Effector memory CD8-positive, alpha-beta T cell (primary cell): Measurements from ENCODE around the gene RBFOX2.
"Not testable (repeated sequence)": the region's sequence is repeated elsewhere in the genome, so short reads cannot be mapped to it uniquely, and the experiment has no call there.

Experiments used
- ATAC-seq: fragments of 150-1000 bp; cut with Tn5 transposase; replicated peaks from 2 replicates; pipeline ENCODE4 v1.10.0; 2021; ENCODE audit warnings: mild to moderate bottlenecking, moderate library complexity
- DNase-seq, 3 experiments: peaks; one replicate each; pipeline ENCODE4 v3.0.0; 2021
- H3K27ac Mint-ChIP-seq, 2 donors: one replicate each; pipeline ENCODE4 v1.8.0; 2022; ENCODE audit warnings: mild to moderate bottlenecking in 2 of 2, mixed read lengths in 2 of 2, moderate library complexity in 2 of 2
- H3K27me3 Mint-ChIP-seq, 2 donors: one replicate each; pipeline ENCODE4 v1.8.0; 2022; ENCODE audit warnings: mixed read lengths in 2 of 2
- H3K36me3 Mint-ChIP-seq: one replicate; pipeline ENCODE4 v1.8.0; 2022; ENCODE audit warnings: mild to moderate bottlenecking, moderate library complexity, mixed read lengths; ENCODE audit not compliant: insufficient read depth
- H3K4me1 Mint-ChIP-seq, 2 donors: one replicate each; pipeline ENCODE4 v1.8.0; 2022; ENCODE audit warnings: low read depth in 2 of 2, mixed read lengths in 2 of 2
- H3K4me3 Mint-ChIP-seq, 2 donors: one replicate each; pipeline ENCODE4 v1.8.0; 2022; ENCODE audit warnings: mild to moderate bottlenecking in 2 of 2, mixed read lengths in 2 of 2, moderate library complexity in 2 of 2
- H3K9me3 Mint-ChIP-seq, 2 donors: one replicate each; pipeline ENCODE4 v1.8.0; 2022; ENCODE audit warnings: mixed read lengths in 2 of 2

RBFOX2 gene

GRCh38 chr22:35835998-35836691 lies 192.5 kb downstream of the RBFOX2 start:
- DNase-seq, result no peak
- Mint-ChIP-seq H3K9me3 (no peaks in the 10 kb centered on the region), H3K4me3 (peak overlapping the region in 1 of 2 donors; percentile 26), H3K27me3 (peaks cover 16 to 17% of the 10 kb centered on the region in 2 donors), H3K4me1 (peaks cover 1 to 4% of the 10 kb centered on the region in 2 donors), H3K27ac (peak overlapping the region in 1 of 2 donors; percentile 7), H3K36me3 (no peaks in the 10 kb centered on the region)
- no peak for ATAC-seq

GRCh38 chr22:35835267-35835997 lies 193.2 kb downstream of the RBFOX2 start:
- no peaks in the 10 kb centered on the region for H3K9me3 Mint-ChIP-seq
- no peak for ATAC-seq
- peak overlapping the region in 1 of 2 donors; percentile 7 for H3K27ac Mint-ChIP-seq
- H3K27me3 Mint-ChIP-seq, result peaks cover 16 to 17% of the 10 kb centered on the region in 2 donors
- H3K4me3 Mint-ChIP-seq, result peak overlapping the region in 1 of 2 donors; percentile 26
- H3K36me3 Mint-ChIP-seq, result no peaks in the 10 kb centered on the region
- DNase-seq, result no peak
- H3K4me1 Mint-ChIP-seq, result peaks cover 1 to 4% of the 10 kb centered on the region in 2 donors

GRCh38 chr22:35834061-35834460 lies 194.6 kb downstream of the RBFOX2 start:
- DNase-seq (no peak), ATAC-seq (no peak)
- no peaks in the 10 kb centered on the region for H3K9me3 Mint-ChIP-seq
- H3K4me3 Mint-ChIP-seq, result no peak overlapping the region
- H3K27me3 Mint-ChIP-seq, result peaks cover 4 to 9% of the 10 kb centered on the region in 2 donors
- no peaks in the 10 kb centered on the region for H3K36me3 Mint-ChIP-seq
- no peak overlapping the region for H3K27ac Mint-ChIP-seq
- H3K4me1 Mint-ChIP-seq, result peaks cover 0 to 1% of the 10 kb centered on the region in 2 donors

GRCh38 chr22:35830305-35830704 lies 198.3 kb downstream of the RBFOX2 start:
- DNase-seq, result no peak
- no peaks in the 10 kb centered on the region for H3K4me1 Mint-ChIP-seq
- no peak for ATAC-seq
- H3K9me3 Mint-ChIP-seq, result no peaks in the 10 kb centered on the region
- H3K27ac Mint-ChIP-seq, result no peak overlapping the region
- H3K4me3 Mint-ChIP-seq, result no peak overlapping the region
- H3K27me3 Mint-ChIP-seq, result peaks cover 0 to 4% of the 10 kb centered on the region in 2 donors
- H3K36me3 Mint-ChIP-seq, result no peaks in the 10 kb centered on the region

- Mint-ChIP-seq H3K4me1 (no peaks in the 10 kb centered on the region), H3K9me3 (no peaks in the 10 kb centered on the region), H3K27me3 (peaks cover 16 to 17% of the 10 kb centered on the region in 2 donors), H3K36me3 (no peaks in the 10 kb centered on the region), H3K27ac (no peak overlapping the region), H3K4me3 (no peak overlapping the region)
- ATAC-seq, result no peak
- DNase-seq, result no peak
Observed at GRCh38 chr22:35824256-35824655, 204.4 kb downstream of the RBFOX2 start.

- Mint-ChIP-seq H3K27me3 (peaks cover 16 to 17% of the 10 kb centered on the region in 2 donors), H3K36me3 (no peaks in the 10 kb centered on the region), H3K4me3 (no peak overlapping the region), H3K9me3 (no peaks in the 10 kb centered on the region), H3K27ac (no peak overlapping the region), H3K4me1 (no peaks in the 10 kb centered on the region)
- no peak for DNase-seq
- no peak for ATAC-seq
Observed at GRCh38 chr22:35821654-35822053, 207.0 kb downstream of the RBFOX2 start.

GRCh38 chr22:35819421-35819820 lies 209.2 kb downstream of the RBFOX2 start:
- Mint-ChIP-seq H3K27ac (no peak overlapping the region), H3K4me3 (no peak overlapping the region), H3K27me3 (peaks cover 15 to 17% of the 10 kb centered on the region in 2 donors), H3K9me3 (no peaks in the 10 kb centered on the region), H3K4me1 (no peaks in the 10 kb centered on the region), H3K36me3 (no peaks in the 10 kb centered on the region)
- no peak for DNase-seq
- no peak for ATAC-seq

- Mint-ChIP-seq H3K27ac (no peak overlapping the region), H3K9me3 (no peaks in the 10 kb centered on the region), H3K4me3 (no peak overlapping the region), H3K36me3 (no peaks in the 10 kb centered on the region), H3K27me3 (peaks cover 10 to 11% of the 10 kb centered on the region in 2 donors), H3K4me1 (no peaks in the 10 kb centered on the region)
- DNase-seq (no peak), ATAC-seq (no peak)
Observed at GRCh38 chr22:35818897-35819296, 209.7 kb downstream of the RBFOX2 start.

GRCh38 chr22:35812600-35812999 lies 216.0 kb downstream of the RBFOX2 start:
- no peak overlapping the region for H3K4me3 Mint-ChIP-seq
- H3K27me3 Mint-ChIP-seq, result peaks cover 6 to 7% of the 10 kb centered on the region in 2 donors
- H3K27ac Mint-ChIP-seq, result no peak overlapping the region
- H3K4me1 Mint-ChIP-seq, result no peaks in the 10 kb centered on the region
- DNase-seq (no peak), ATAC-seq (no peak)
- no peaks in the 10 kb centered on the region for H3K9me3 Mint-ChIP-seq
- no peaks in the 10 kb centered on the region for H3K36me3 Mint-ChIP-seq

- Mint-ChIP-seq H3K4me3 (no peak overlapping the region), H3K36me3 (peaks cover 2% of the 10 kb centered on the region), H3K9me3 (no peaks in the 10 kb centered on the region), H3K4me1 (no peaks in the 10 kb centered on the region), H3K27ac (no peak overlapping the region), H3K27me3 (peaks cover 6 to 7% of the 10 kb centered on the region in 2 donors)
- no peak for DNase-seq
- no peak for ATAC-seq
Observed at GRCh38 chr22:35811670-35812069, 217.0 kb downstream of the RBFOX2 start.

- peaks cover 2% of the 10 kb centered on the region for H3K36me3 Mint-ChIP-seq
- H3K4me3 Mint-ChIP-seq, result no peak overlapping the region
- no peaks in the 10 kb centered on the region for H3K4me1 Mint-ChIP-seq
- H3K27me3 Mint-ChIP-seq, result peaks cover 7 to 11% of the 10 kb centered on the region in 2 donors
- no peak for ATAC-seq
- H3K27ac Mint-ChIP-seq, result no peak overlapping the region
- no peaks in the 10 kb centered on the region for H3K9me3 Mint-ChIP-seq
- no peak for DNase-seq
Observed at GRCh38 chr22:35809816-35810215, 218.8 kb downstream of the RBFOX2 start.

- ATAC-seq, result no peak
- H3K9me3 Mint-ChIP-seq, result no peaks in the 10 kb centered on the region
- no peak for DNase-seq
- H3K4me3 Mint-ChIP-seq, result no peak overlapping the region
- H3K27ac Mint-ChIP-seq, result no peak overlapping the region
- H3K36me3 Mint-ChIP-seq, result peaks cover 2% of the 10 kb centered on the region
- H3K27me3 Mint-ChIP-seq, result peaks cover 7 to 11% of the 10 kb centered on the region in 2 donors
- H3K4me1 Mint-ChIP-seq, result no peaks in the 10 kb centered on the region
Observed at GRCh38 chr22:35808377-35808776, 220.2 kb downstream of the RBFOX2 start.

- H3K4me3 Mint-ChIP-seq, H3K4me1 Mint-ChIP-seq, H3K27ac Mint-ChIP-seq, H3K36me3 Mint-ChIP-seq, H3K9me3 Mint-ChIP-seq, ATAC-seq, DNase-seq: not testable (repeated sequence)
- peaks cover 16 to 19% of the 10 kb centered on the region in 2 donors for H3K27me3 Mint-ChIP-seq
Observed at GRCh38 chr22:35806668-35807067, 222.0 kb downstream of the RBFOX2 start.

- no peaks in the 10 kb centered on the region for H3K9me3 Mint-ChIP-seq
- H3K4me3 Mint-ChIP-seq, result no peak overlapping the region
- no peak overlapping the region for H3K27ac Mint-ChIP-seq
- no peaks in the 10 kb centered on the region for H3K4me1 Mint-ChIP-seq
- ATAC-seq, result no peak
- H3K36me3 Mint-ChIP-seq, result peaks cover 2% of the 10 kb centered on the region
- H3K27me3 Mint-ChIP-seq, result peaks cover 16 to 21% of the 10 kb centered on the region in 2 donors
- no peak for DNase-seq
Observed at GRCh38 chr22:35805466-35805865, 223.2 kb downstream of the RBFOX2 start.
